ENCODE measurements around the gene CTSW. TPM values are rescaled to one million over a fixed set of nuclear protein-coding genes. Genes with fewer than 3 reads are reported as not detected.

CTSW gene
- total RNA-seq, 2 experiments from 2014 or later: 124 to 126 TPM

DNA sequence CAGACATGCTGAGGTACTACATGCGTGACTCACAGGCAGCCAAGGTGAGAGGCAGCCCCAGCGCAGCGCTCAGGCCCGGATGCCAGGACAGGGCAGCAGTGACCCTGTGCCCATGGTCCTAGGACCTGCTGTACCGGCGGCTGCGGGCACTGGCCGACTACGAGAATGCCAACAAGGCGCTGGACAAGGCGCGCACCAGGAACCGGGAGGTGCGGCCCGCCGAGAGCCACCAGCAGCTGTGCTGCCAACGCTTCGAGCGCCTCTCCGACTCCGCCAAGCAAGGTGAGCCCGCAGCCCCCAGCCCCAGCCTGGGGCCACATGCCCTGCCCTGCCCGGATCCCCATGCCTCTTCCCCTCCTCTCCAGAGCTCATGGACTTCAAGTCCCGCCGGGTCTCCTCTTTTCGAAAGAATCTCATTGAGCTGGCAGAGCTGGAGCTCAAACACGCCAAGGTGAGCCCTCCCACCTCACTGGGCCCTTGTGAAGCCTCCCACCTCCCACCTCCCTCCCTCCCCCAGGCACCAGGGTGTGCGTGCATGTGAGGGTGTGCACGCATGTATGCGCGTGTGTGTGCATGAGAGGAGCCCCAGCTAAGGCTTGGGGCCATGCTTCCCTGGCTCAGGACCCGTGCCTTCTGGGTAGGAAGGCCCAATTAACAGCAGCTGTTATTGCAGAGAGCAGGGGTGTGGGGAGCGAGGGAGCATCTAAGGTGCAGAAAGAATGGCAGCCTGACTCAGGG lies 27.0 kb upstream of the CTSW start:
- ChIA-PET POLR2A (interaction anchor here (0.7 to 29.8 kb wide), 13 partner anchors 9 to 460 kb away, joined by 3 to 560 read pairs (median 5); partner anchors contain the start of genes AP5B1, CCDC85B, CTSW and EFEMP2), CTCF (interaction anchor here (0.9 to 5.1 kb wide), 9 partner anchors 15 to 192 kb away, joined by 3 to 47 read pairs (median 4); partner anchors contain the start of genes AP5B1, CCDC85B, FIBP and SNX32)
- peaks cover 32% of the 10 kb centered on the region for H3K4me1 Mint-ChIP-seq (ENCODE audit: low read depth)
- intact Hi-C loops (cut with micrococcal nuclease): no loop called here
- peaks cover 3% of the 10 kb centered on the region for H3K9me3 Mint-ChIP-seq
- ATAC-seq: no peak
- H3K27ac Mint-ChIP-seq: no peak overlapping the region
- TF ChIP-seq, protein P1, sequence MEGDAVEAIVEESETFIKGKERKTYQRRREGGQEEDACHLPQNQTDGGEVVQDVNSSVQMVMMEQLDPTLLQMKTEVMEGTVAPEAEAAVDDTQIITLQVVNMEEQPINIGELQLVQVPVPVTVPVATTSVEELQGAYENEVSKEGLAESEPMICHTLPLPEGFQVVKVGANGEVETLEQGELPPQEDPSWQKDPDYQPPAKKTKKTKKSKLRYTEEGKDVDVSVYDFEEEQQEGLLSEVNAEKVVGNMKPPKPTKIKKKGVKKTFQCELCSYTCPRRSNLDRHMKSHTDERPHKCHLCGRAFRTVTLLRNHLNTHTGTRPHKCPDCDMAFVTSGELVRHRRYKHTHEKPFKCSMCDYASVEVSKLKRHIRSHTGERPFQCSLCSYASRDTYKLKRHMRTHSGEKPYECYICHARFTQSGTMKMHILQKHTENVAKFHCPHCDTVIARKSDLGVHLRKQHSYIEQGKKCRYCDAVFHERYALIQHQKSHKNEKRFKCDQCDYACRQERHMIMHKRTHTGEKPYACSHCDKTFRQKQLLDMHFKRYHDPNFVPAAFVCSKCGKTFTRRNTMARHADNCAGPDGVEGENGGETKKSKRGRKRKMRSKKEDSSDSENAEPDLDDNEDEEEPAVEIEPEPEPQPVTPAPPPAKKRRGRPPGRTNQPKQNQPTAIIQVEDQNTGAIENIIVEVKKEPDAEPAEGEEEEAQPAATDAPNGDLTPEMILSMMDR (IDR thresholded peaks at IDR 0.05): no peak
- peaks cover 61% of the 10 kb centered on the region for H3K36me3 Mint-ChIP-seq (ENCODE audit: low read depth)
- no peak overlapping the region for H3K4me3 Mint-ChIP-seq
- no peaks in the 10 kb centered on the region for H3K27me3 Mint-ChIP-seq
- DNase-seq: no peak

DNA sequence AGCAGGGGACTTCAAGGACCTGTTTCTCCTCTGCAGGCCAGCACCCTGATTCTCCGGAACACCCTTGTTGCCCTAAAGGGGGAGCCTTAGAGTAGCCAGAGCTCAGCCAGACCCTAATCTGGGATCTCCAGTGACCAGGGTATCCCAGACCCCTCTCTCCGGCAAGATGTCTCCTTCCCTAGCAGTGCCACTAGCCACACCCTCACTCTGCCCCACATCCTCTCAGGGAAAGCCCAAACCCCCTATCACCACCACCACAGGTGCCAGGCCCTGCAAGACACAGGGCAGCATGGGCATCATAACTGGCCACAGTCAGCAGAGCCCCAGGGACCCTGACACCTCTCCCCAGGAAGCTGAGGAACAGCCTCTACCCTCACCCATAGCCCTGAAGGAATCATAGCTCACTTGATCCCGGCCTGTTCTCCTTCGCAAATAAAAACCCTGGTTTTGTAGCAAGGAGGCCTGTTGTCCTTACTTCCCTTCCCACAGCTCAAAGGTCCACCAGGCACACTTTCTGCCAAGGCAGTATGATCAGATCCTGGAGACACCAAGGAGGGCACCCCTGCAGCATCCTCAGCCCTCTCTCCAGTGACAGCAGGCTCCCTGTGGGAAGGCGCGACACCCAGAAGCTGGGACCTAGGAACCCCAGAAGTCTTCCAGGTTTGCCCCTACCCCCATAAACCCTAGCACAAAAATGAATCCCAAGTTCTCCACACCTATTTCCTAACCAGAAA lies 26.2 kb upstream of the CTSW start:
- POLR2A ChIA-PET: interaction anchor here (0.8 to 29.8 kb wide), 9 partner anchors 8 to 160 kb away, joined by 3 to 560 read pairs (median 5); partner anchors contain the start of genes CCDC85B, CTSW, EFEMP2 and FIBP
- TF ChIP-seq, protein P1 (IDR thresholded peaks at IDR 0.05): no peak
- peaks cover 32% of the 10 kb centered on the region for H3K4me1 Mint-ChIP-seq (ENCODE audit: low read depth)
- H3K4me3 Mint-ChIP-seq: no peak overlapping the region
- intact Hi-C loops (cut with micrococcal nuclease): no loop called here
- peaks cover 3% of the 10 kb centered on the region for H3K9me3 Mint-ChIP-seq
- peaks cover 62% of the 10 kb centered on the region for H3K36me3 Mint-ChIP-seq (ENCODE audit: low read depth)
- DNase-seq (no peak), ATAC-seq (no peak)
- H3K27me3 Mint-ChIP-seq: no peaks in the 10 kb centered on the region
- peak overlapping the region; percentile 57 for H3K27ac Mint-ChIP-seq
- CTCF ChIA-PET: interaction anchor here (1.3 to 5.1 kb wide), 5 partner anchors 16 to 192 kb away, joined by 3 to 47 read pairs (median 14); partner anchors contain the start of genes AP5B1, FIBP and SNX32

DNA sequence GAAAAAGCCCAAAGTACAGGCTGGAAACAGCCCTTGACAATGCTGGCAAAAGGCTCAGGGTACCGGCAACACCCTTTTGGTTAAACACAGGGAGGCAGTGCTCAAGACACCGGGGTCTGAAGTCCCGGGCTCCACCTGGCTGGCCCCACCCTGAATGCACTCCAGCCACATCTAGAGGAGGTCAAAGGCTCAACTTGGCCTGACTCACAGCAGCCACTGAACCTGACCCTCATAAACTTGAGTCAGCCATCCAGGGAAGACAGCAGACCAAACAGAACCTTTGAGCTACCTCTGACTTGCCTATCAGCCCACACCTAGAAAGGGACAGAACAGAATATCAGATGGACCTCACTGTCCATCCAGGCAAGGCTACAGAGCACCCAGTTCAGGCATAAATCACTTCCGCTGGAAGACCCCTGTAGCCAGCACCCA lies 25.5 kb upstream of the CTSW start:
- Mint-ChIP-seq H3K4me3 (peak overlapping the region; percentile 88), H3K27me3 (no peaks in the 10 kb centered on the region), H3K4me1 (ENCODE audit: low read depth) (peaks cover 32% of the 10 kb centered on the region), H3K9me3 (peaks cover 3% of the 10 kb centered on the region), H3K27ac (peak overlapping the region; percentile 57), H3K36me3 (ENCODE audit: low read depth) (peaks cover 62% of the 10 kb centered on the region)
- intact Hi-C loops (cut with micrococcal nuclease): no loop called here
- no peak for DNase-seq
- ChIA-PET CTCF (no interaction called here), POLR2A (interaction anchor here (1.2 to 29.8 kb wide), 4 partner anchors 15 to 141 kb away, joined by 5 to 560 read pairs (median 103); partner anchors contain the start of genes CCDC85B, CTSW, EFEMP2 and FIBP)
- no peak for ATAC-seq
- TF ChIP-seq, protein P1 (IDR thresholded peaks at IDR 0.05): no peak

DNA sequence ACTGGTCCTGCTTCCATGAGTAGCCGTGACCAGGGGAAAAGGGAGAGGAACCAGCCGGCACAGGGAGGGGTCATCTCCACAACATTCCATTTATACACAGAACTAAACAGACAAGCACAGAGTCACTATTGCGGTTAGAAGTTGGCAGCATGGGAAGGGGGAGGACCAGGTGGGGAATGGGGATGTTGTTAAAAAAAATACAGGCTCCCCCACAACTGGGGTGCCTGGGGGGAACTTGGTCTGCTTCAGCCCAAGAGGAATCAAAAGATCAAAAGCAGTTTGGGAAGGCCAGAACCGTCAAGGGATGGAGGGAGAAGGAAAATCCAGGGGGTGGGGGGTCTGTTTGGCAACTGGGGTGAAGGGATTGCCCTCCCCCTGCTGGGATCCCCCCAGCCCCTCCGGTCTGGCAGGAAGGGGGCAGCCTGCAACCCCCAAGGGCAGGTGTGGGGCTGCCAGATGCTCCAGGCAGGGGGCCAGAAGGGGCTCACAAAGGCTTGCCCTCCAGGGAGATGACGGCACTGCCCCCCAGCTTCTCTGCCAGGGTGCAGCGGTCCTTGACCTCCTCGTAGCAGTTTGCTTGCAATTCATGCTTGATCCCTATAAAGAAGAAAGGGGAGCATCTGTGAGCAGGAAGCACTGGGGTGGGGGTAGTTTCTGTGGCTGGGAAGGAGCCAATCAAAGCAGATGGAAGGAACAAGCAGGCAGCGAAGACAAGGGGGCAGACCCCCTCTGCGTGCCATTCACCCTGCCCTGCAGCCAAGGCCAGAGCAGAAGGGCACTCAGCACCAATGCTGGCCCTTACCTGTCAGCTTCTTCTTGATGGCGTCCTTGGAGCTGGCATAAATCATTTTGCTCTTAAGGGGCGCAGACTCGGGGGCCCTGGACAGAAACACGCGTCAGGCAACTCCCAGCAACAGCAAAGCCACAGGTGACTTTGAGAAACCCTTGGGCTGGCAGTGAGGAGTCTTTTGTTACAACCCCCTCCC lies 24.5 kb upstream of the CTSW start:
- H3K4me1 Mint-ChIP-seq (ENCODE audit: low read depth): peaks cover 32% of the 10 kb centered on the region
- ChIA-PET POLR2A (interaction anchor here (1.1 to 29.8 kb wide), 4 partner anchors 14 to 35 kb away, joined by 3 to 560 read pairs (median 103); partner anchors contain the start of genes CCDC85B, CTSW, EFEMP2 and FIBP), CTCF (interaction anchor here (12.3 kb wide), 1 partner anchor 33 kb away, joined by 283 read pairs; the partner anchor contains the start of genes CCDC85B and FIBP)
- intact Hi-C loops (cut with micrococcal nuclease): no loop called here
- H3K4me3 Mint-ChIP-seq: peak overlapping the region; percentile 88
- H3K27me3 Mint-ChIP-seq: no peaks in the 10 kb centered on the region
- no peak for DNase-seq
- H3K9me3 Mint-ChIP-seq: peaks cover 3% of the 10 kb centered on the region
- no peak for ATAC-seq
- peaks cover 62% of the 10 kb centered on the region for H3K36me3 Mint-ChIP-seq (ENCODE audit: low read depth)
- TF ChIP-seq, protein P1 (IDR thresholded peaks at IDR 0.05): no peak
- peak overlapping the region; percentile 63 for H3K27ac Mint-ChIP-seq
